ENCODE results near the gene ADGRA3.

ADGRA3 gene

DNA sequence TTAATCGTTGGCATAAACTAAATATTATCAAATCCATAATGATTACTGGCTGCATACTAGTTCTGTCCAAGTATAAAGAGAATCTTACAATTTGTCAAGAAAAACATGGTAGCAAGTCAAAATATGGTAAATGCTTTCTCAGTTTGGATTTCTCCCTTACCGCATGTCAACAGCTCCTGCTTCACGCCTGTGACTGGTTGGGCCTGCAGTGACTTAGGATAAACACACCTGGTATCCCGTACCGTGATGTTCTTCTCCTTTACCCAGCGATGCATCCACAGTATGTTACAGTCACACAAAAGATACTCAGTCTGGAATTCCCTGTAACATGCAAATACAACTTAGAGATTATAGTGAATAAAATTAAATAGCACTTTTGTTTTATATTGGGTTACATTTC, 71.1 kb downstream of the ADGRA3 start:
- TF ChIP-seq, protein P1, sequence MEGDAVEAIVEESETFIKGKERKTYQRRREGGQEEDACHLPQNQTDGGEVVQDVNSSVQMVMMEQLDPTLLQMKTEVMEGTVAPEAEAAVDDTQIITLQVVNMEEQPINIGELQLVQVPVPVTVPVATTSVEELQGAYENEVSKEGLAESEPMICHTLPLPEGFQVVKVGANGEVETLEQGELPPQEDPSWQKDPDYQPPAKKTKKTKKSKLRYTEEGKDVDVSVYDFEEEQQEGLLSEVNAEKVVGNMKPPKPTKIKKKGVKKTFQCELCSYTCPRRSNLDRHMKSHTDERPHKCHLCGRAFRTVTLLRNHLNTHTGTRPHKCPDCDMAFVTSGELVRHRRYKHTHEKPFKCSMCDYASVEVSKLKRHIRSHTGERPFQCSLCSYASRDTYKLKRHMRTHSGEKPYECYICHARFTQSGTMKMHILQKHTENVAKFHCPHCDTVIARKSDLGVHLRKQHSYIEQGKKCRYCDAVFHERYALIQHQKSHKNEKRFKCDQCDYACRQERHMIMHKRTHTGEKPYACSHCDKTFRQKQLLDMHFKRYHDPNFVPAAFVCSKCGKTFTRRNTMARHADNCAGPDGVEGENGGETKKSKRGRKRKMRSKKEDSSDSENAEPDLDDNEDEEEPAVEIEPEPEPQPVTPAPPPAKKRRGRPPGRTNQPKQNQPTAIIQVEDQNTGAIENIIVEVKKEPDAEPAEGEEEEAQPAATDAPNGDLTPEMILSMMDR (IDR thresholded peaks at IDR 0.05; ENCODE audit: extremely low read depth, missing control alignments): no peak
- no peak for DNase-seq (ENCODE audit: low spot score)

GRCh38 chr4:22442956-22443355, 72.9 kb downstream of the ADGRA3 start:
- TF ChIP-seq, protein P1 (IDR thresholded peaks at IDR 0.05; ENCODE audit: extremely low read depth, missing control alignments): no peak

DNA sequence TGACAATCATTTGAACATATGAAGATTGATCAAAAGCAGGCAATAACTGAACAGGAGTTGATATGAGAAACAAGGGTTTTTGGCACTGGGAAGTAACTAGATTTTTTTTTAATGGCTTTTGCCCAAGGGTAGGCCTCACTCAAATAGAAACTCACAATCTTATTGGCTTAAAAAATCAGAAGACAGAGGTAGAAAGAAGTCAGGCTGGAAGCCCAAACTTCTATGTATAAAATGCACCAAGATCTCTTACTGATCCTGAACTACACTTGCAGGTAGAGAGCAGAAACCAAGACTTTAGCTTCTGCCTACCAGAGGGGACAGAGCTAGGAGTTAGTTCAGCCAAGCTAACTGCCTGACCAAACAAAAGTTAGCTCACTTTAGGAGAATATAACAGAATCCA, 74.9 kb downstream of the ADGRA3 start:
- DNase-seq (ENCODE audit: low spot score): no peak
- TF ChIP-seq, protein P1 (IDR thresholded peaks at IDR 0.05; ENCODE audit: extremely low read depth, missing control alignments): no peak

More at GRCh38 chr4:22442956-22443355, 72.9 kb downstream of the ADGRA3 start:
- no peak for DNase-seq (ENCODE audit: low spot score)

DNA sequence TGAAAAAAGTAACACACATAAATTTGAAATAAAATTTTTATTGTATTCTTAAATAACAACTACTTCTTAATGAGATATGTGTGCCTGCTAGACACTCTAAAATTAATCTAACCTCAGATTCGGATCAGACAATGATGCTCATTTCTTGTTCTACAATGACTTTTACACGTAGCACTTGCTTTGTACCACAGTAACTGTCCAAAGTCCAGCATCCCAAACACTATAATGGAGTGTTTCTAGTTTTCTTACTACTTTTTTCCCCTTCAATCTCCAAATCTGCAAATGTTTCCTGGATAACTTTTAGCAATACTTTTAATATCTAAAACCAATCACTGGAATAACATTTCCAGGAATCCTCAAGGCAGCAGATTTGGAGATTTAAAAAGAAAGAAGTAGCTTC, 75.9 kb downstream of the ADGRA3 start:
- TF ChIP-seq, protein P1 (IDR thresholded peaks at IDR 0.05; ENCODE audit: extremely low read depth, missing control alignments): no peak
- no peak for DNase-seq (ENCODE audit: low spot score)

DNA sequence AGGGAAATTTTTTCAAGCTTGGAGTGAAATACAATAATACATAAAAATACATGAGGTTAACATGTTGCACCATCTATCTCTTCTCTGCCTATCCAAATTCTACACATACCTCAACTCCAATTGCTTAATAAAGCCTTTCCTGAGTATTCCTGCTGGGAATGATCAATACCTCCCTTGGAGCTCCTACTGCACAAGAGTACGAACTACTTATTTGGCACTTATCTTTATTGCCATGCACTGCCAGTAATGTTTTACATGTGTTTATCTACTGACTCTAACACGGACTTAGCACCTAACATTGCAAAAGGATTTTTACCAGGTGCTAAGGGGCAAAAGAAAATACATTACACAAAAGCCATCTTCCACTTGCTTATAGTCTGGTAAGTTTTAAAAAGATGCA, 80.2 kb downstream of the ADGRA3 start:
- TF ChIP-seq, protein P1 (IDR thresholded peaks at IDR 0.05; ENCODE audit: extremely low read depth, missing control alignments): no peak
- no peak for DNase-seq (ENCODE audit: low spot score)

DNA sequence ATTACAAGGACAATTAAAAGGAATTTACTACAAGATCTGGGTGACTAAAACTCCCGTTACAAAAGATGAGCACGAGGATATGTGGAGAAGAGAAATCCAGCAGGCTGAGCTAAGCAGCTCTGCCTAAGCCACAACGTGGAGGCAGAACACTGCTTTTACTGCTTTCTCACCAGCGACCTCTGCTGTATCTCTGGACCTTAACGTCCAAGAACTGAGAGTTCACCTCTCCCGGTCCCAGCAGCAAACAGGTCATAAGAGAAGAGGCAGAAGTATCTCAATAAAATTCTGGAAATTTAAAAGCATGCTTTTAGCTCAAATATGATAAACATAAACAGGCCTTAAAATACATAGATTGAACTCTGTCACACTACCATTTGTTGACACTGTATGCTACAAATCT, 81.0 kb downstream of the ADGRA3 start:
- TF ChIP-seq, protein P1 (IDR thresholded peaks at IDR 0.05; ENCODE audit: extremely low read depth, missing control alignments): peak; percentile 42
- DNase-seq (ENCODE audit: low spot score): peak; percentile 6

- TF ChIP-seq, protein P1 (IDR thresholded peaks at IDR 0.05; ENCODE audit: extremely low read depth, missing control alignments): no peak
- no peak for DNase-seq (ENCODE audit: low spot score)
Measured at GRCh38 chr4:22430626-22431025, 85.2 kb downstream of the ADGRA3 start.
